H1 (cell line): ENCODE data around the gene NDUFS8. TPM values are rescaled to one million over a fixed set of nuclear protein-coding genes. Genes with fewer than 3 reads are reported as not detected.

Experiments used
- CTCF ChIA-PET: fragments of 300-600 bp; sonication (Branson Sonifier 250); formaldehyde crosslinking; loops from one replicate; lab custom pipeline; 2021; ENCODE audit not compliant: partially characterized antibody; lab: Charles Lee
- POLR2A ChIA-PET: fragments of 300-600 bp; sonication (Branson Sonifier 250); formaldehyde crosslinking; loops from one replicate; lab custom pipeline; 2021; ENCODE audit warnings: inconsistent platforms; ENCODE audit not compliant: partially characterized antibody; lab: Charles Lee
- DNase-seq, 2 experiments: peaks; one replicate each; pipeline versions ENCODE4 v3.0.0 to v3.0.0-alpha.2; 2010 to 2022; ENCODE audit warnings: low spot score in 2 of 2, low read depth in 1 of 2, mixed read lengths in 1 of 2
- FAIRE-seq: peaks from 2 replicates; lab custom pipeline; 2011; peaks lifted over from hg19 to GRCh38; lab: Jason Lieb, UNC
- H2AFZ ChIP-seq: 2 replicates; pipeline ENCODE4 v1.8.1; 2012; ENCODE audit warnings: low read length, inconsistent platforms
- H2AK5ac ChIP-seq: 2 replicates; pipeline ENCODE4 v1.6.1; 2013; ENCODE audit warnings: low read depth, low read length
- H2BK120ac ChIP-seq: replicated peaks from 2 replicates; pipeline ENCODE3; 2013; ENCODE audit warnings: low read depth, low read length, inconsistent platforms
- H2BK12ac ChIP-seq: 2 replicates; pipeline ENCODE4 v1.6.1; 2013; ENCODE audit warnings: low read depth, low read length
- H2BK15ac ChIP-seq: 2 replicates; pipeline ENCODE4 v1.6.1; 2013; ENCODE audit warnings: low read length
- H2BK20ac ChIP-seq: 2 replicates; pipeline ENCODE4 v1.6.1; 2013; ENCODE audit warnings: low read length
- H2BK5ac ChIP-seq: 2 replicates; pipeline ENCODE4 v1.6.1; 2013; ENCODE audit warnings: low read depth, low read length
- H3K14ac ChIP-seq: 2 replicates; pipeline ENCODE4 v1.6.1; 2013; ENCODE audit warnings: inconsistent platforms; ENCODE audit not compliant: insufficient read length
- H3K18ac ChIP-seq: 2 replicates; pipeline ENCODE4 v1.6.1; 2013; ENCODE audit warnings: low read length; ENCODE audit errors: extremely low read depth
- H3K23ac ChIP-seq: 2 replicates; pipeline ENCODE4 v1.6.1; 2013; ENCODE audit warnings: inconsistent platforms; ENCODE audit not compliant: insufficient read length
- H3K23me2 ChIP-seq: 2 replicates; pipeline ENCODE4 v1.6.1; 2013; ENCODE audit warnings: low read depth, low read length
- H3K27ac ChIP-seq: 2 replicates; pipeline ENCODE4 v1.6.1; 2011; ENCODE audit warnings: low read depth, low read length, inconsistent platforms
- H3K27me3 ChIP-seq, 4 experiments: replicated peaks in 1 of 4; 1 replicate in 1 of 4; 2 replicates in 3 of 4; pipeline versions ENCODE4 v1.6.1 to v1.8.1; 2011 to 2013; ENCODE audit warnings: low read length in 3 of 4, mild to moderate bottlenecking in 3 of 4, inconsistent platforms in 2 of 4, mixed read lengths in 2 of 4, moderate library complexity in 1 of 4; ENCODE audit not compliant: control insufficient read depth in 3 of 4, insufficient read depth in 3 of 4; ENCODE audit errors: extremely low read depth in 1 of 4
- H3K36me3 ChIP-seq, 4 experiments: 2 replicates each; pipeline versions ENCODE4 v1.6.1 to v1.8.1; 2011 to 2013; ENCODE audit warnings: mild to moderate bottlenecking in 4 of 4, low read length in 3 of 4, moderate library complexity in 2 of 4, control low read depth in 1 of 4, inconsistent platforms in 1 of 4; ENCODE audit not compliant: insufficient read depth in 4 of 4, control insufficient read depth in 2 of 4
- H3K4ac ChIP-seq: replicated peaks from 2 replicates; pipeline ENCODE3; 2013; ENCODE audit warnings: low read length, low read depth, mixed read lengths, inconsistent platforms; ENCODE audit not compliant: insufficient read length
- H3K4me1 ChIP-seq, 4 experiments: replicated peaks in 1 of 4; 1 replicate in 1 of 4; 2 replicates in 3 of 4; pipeline versions ENCODE4 v1.6.1 to v1.8.1; 2011 to 2013; ENCODE audit warnings: low read length in 3 of 4, inconsistent platforms in 2 of 4, mixed read lengths in 1 of 4; ENCODE audit not compliant: insufficient read depth in 4 of 4, control insufficient read depth in 3 of 4
- H3K4me2 ChIP-seq, 2 experiments: 2 replicates each; pipeline versions ENCODE4 v1.6.1 to v1.8.1; 2011 to 2013; ENCODE audit warnings: low read depth in 2 of 2, low read length in 2 of 2, control low read depth in 1 of 2, inconsistent platforms in 1 of 2, mild to moderate bottlenecking in 1 of 2; ENCODE audit not compliant: insufficient read depth in 1 of 2
- H3K4me3 ChIP-seq, 4 experiments: fragments of 200-600, 300-600 bp in 1 of 4; sonication (generic), shearing (Covaris generic), sonication (Bioruptor Twin) in 1 of 4; 2 replicates each; pipeline versions ENCODE4 v1.5.1 to v1.8.1; 2011 to 2016; ENCODE audit warnings: low read length in 4 of 4, low read depth in 3 of 4, control low read depth in 2 of 4, inconsistent platforms in 2 of 4, mild to moderate bottlenecking in 2 of 4, mixed read lengths in 1 of 4, moderate library complexity in 1 of 4; ENCODE audit not compliant: insufficient read depth in 2 of 4; ENCODE audit errors: extremely low read depth in 1 of 4
- H3K56ac ChIP-seq: replicated peaks from 2 replicates; pipeline ENCODE3; 2013; ENCODE audit warnings: low read depth, mild to moderate bottlenecking, mixed read lengths, low read length, inconsistent platforms; ENCODE audit not compliant: insufficient read length
- H3K79me1 ChIP-seq: 2 replicates; pipeline ENCODE4 v1.6.1; 2013; ENCODE audit warnings: low read depth, low read length, control low read depth
- H3K79me2 ChIP-seq, 2 experiments: 2 replicates each; pipeline versions ENCODE4 v1.6.1 to v1.8.1; 2012 to 2013; ENCODE audit warnings: low read length in 2 of 2, mild to moderate bottlenecking in 2 of 2, inconsistent platforms in 1 of 2; ENCODE audit not compliant: insufficient read depth in 2 of 2, control insufficient read depth in 1 of 2
- H3K9ac ChIP-seq, 4 experiments: replicated peaks in 1 of 4; 1 replicate in 1 of 4; 2 replicates in 3 of 4; pipeline versions ENCODE4 v1.6.1 to v1.8.1; 2011 to 2013; ENCODE audit warnings: low read depth in 3 of 4, low read length in 3 of 4, control low read depth in 2 of 4, mild to moderate bottlenecking in 2 of 4, moderate library complexity in 2 of 4, inconsistent platforms in 1 of 4; ENCODE audit errors: extremely low read depth in 1 of 4
- H3K9me3 ChIP-seq, 2 experiments: 2 replicates each; pipeline versions ENCODE4 v1.6.1 to v1.8.1; 2012 to 2013; ENCODE audit warnings: mild to moderate bottlenecking in 2 of 2, moderate library complexity in 2 of 2, control low read depth in 1 of 2, inconsistent platforms in 1 of 2, low read depth in 1 of 2, low read length in 1 of 2, mixed read lengths in 1 of 2; ENCODE audit not compliant: insufficient read depth in 2 of 2
- H4K20me1 ChIP-seq, 2 experiments: replicated peaks in 1 of 2; 2 replicates each; pipeline versions ENCODE3 to v1.8.1; 2011 to 2013; ENCODE audit warnings: inconsistent platforms in 2 of 2, low read length in 2 of 2, mild to moderate bottlenecking in 1 of 2; ENCODE audit not compliant: insufficient read depth in 2 of 2, control insufficient read depth in 1 of 2
- H4K5ac ChIP-seq: 2 replicates; pipeline ENCODE4 v1.6.1; 2013; ENCODE audit warnings: low read length, low read depth, mixed read lengths, inconsistent platforms; ENCODE audit not compliant: insufficient read length
- H4K8ac ChIP-seq: 2 replicates; pipeline ENCODE4 v1.8.0; 2013; ENCODE audit warnings: mild to moderate bottlenecking, moderate library complexity, low read length, inconsistent platforms; ENCODE audit not compliant: insufficient read depth; ENCODE audit errors: extremely low read depth
- H4K91ac ChIP-seq: replicated peaks from 2 replicates; pipeline ENCODE3; 2013; ENCODE audit warnings: low read length, mixed read lengths, inconsistent platforms; ENCODE audit not compliant: insufficient read length
- POLR2AphosphoS5 ChIP-seq: IDR thresholded peaks from 2 replicates; pipeline ENCODE4 v1.6.1; 2011; ENCODE audit warnings: low read depth, low read length
- RBBP5 ChIP-seq: IDR thresholded peaks from 2 replicates; pipeline ENCODE4 v1.7.1; 2012; ENCODE audit warnings: low read depth, mild to moderate bottlenecking, inconsistent platforms, low read length, moderate library complexity, borderline replicate concordance
- YY1 ChIP-seq: IDR thresholded peaks from 2 replicates; pipeline ENCODE4 v1.6.1; 2011; ENCODE audit warnings: low read depth, mild to moderate bottlenecking, low read length
- WGBS, 2 experiments: shearing (Covaris generic) in 1 of 2; methylation state at CpG; one replicate each; pipeline versions ENCODE4 v1.1.6 to v1.1.7; 2013 to 2015; ENCODE audit warnings: low lambda C conversion rate in 2 of 2, mixed read lengths in 2 of 2, inconsistent platforms in 1 of 2, low coverage in 1 of 2, missing lambda C conversion rate in 1 of 2; ENCODE audit not compliant: insufficient replicate concordance in 2 of 2, insufficient coverage in 1 of 2, insufficient read length in 1 of 2; ENCODE audit errors: extremely low coverage in 1 of 2, missing lambda C conversion rate in 1 of 2; 5-methylcytosine and 5-hydroxymethylcytosine counted together
- microRNA-seq, 2 experiments: library from miRNA; unstranded; fragments of <30 nt; microRNA quantifications; one replicate each; pipeline versions ENCODE4 to v1.2.0, GENCODE V29; 2016 to 2020; ENCODE audit warnings: borderline microRNAs expressed in 2 of 2, borderline number of aligned reads in 2 of 2, borderline replicate concordance in 1 of 2
- polyA plus RNA-seq, 7 experiments: library from polyadenylated mRNA; depleted of rRNA in 3 of 7; stranded (reverse) in 5 of 7; unstranded in 2 of 7; fragments of >200 nt in 5 of 7; fragments of 200-250 nt in 2 of 7; gene quantifications; 1 replicate in 5 of 7; 2 replicates in 1 of 7; 4 replicates in 1 of 7; pipeline versions ENCODE4 v1.2.1 to v1.2.3, GENCODE V29; 2011 to 2013; ENCODE audit warnings: missing spikeins in 2 of 7, mixed read lengths in 2 of 7
- small RNA-seq: library from polyadenylated mRNA; stranded (forward); fragments of <200 nt; extraction: miRNeasy Mini kit (QIAGEN cat#:217004); gene quantifications from one replicate; pipeline ENCODE3, GENCODE V24; 2013; ENCODE audit not compliant: insufficient read depth
- total RNA-seq: library from RNA; stranded (reverse); fragmentation: NEBNext Ultra II Directional; extraction: Animal tissue kit (Norgen Biotek cat#: 25700); gene quantifications from 2 replicates; pipeline ENCODE4 v1.2.1, GENCODE V29; 2021

Gene NDUFS8
- total and polyA plus RNA-seq, 2 of the 8 experiments (the other 6 are each of a cell fraction or from before 2014, with no cell fraction given): 182 to 291 TPM

GRCh38 chr11:68083517-68083916 lies 53.0 kb downstream of the NDUFS8 start:
- Histone ChIP-seq H2AK5ac (no peak overlapping the region), H3K27ac (no peak overlapping the region), H4K8ac (no peak overlapping the region), H2BK5ac (no peak overlapping the region), H3K18ac (no peak overlapping the region), H4K91ac (no peak overlapping the region), H3K4ac (no peak overlapping the region), H3K79me2 (peaks cover 4 to 66% of the 10 kb centered on the region in 2 experiments; a peak in 3 of 4 replicates)
- 88% methylated on average over 3 of the region's 3 CpGs; no CpG with 5 or more reads in 1 of the 2 experiments for WGBS, 2 experiments
- TF ChIP-seq POLR2AphosphoS5 (no peak), YY1 (no peak), RBBP5 (no peak)
- TF ChIP-seq, all 59 proteins: peak for 0
- Histone ChIP-seq H3K9me3 (no peaks in the 10 kb centered on the region), H4K20me1 (peaks cover 3 to 6% of the 10 kb centered on the region in 2 experiments), H3K14ac (no peak overlapping the region), H3K9ac (no peak overlapping the region), H2BK15ac (no peak overlapping the region), H3K36me3 (peaks cover 2 to 34% (median 16%) of the 10 kb centered on the region in 4 experiments; a peak in 7 of 8 replicates), H3K4me2 (no peak overlapping the region), H3K23me2 (no peaks in the 10 kb centered on the region), H2BK12ac (no peak overlapping the region), H2AFZ (no peak overlapping the region), H2BK120ac (no peak overlapping the region), H3K4me1 (no peaks in the 10 kb centered on the region), H3K27me3 (no peaks in the 10 kb centered on the region), H3K56ac (no peak overlapping the region), H2BK20ac (no peak overlapping the region), H3K4me3 (no peak overlapping the region), H3K23ac (no peak overlapping the region), H4K5ac (no peak overlapping the region), H3K79me1 (peaks cover 14% of the 10 kb centered on the region)
- POLR2A ChIA-PET: interaction anchor here (3.4 kb wide), 1 partner anchor 12 kb away, joined by 12 read pairs; no protein-coding TSS in a partner anchor
- FAIRE-seq (no peak), DNase-seq (no peak)
- CTCF ChIA-PET: no interaction called here

Small RNA genes lying within 50 kb of the gene (microRNA-seq; reads per million reads assigned to microRNA genes)
- gene MIR4691: 0 to 0.20 reads per million in 2 experiments
- 0 reads per million in 2 experiments for gene MIR6753
- gene MIR7113: 0.20 to 0.23 reads per million in 2 experiments

Small RNA genes lying within 50 kb of the gene (small RNA-seq; reads per million reads assigned to genes)
- not detected for gene MIR6753

Other genes with a start within 250 kb of the NDUFS8 start
- gene UNC93B1, start 26.6 kb upstream of the NDUFS8 start, total RNA-seq: 18.9 and 19.2 TPM in 2 replicates
- gene UNC93B1, start 26.6 kb upstream of the NDUFS8 start, polyA plus RNA-seq (2011; rRNA removed): 34.3 and 40.8 TPM in 2 replicates
- 0.27 and 0.32 TPM in 2 replicates for gene ALDH3B1, start 20.4 kb upstream of the NDUFS8 start, total RNA-seq
- gene ALDH3B1, start 20.4 kb upstream of the NDUFS8 start, polyA plus RNA-seq (2011; rRNA removed): 0.47 TPM in 2 replicates
- gene TCIRG1, start 8.3 kb downstream of the NDUFS8 start, total RNA-seq: 25.3 and 25.7 TPM in 2 replicates
- gene TCIRG1, start 8.3 kb downstream of the NDUFS8 start, polyA plus RNA-seq (2011; rRNA removed): 39.6 and 50.2 TPM in 2 replicates
- gene CHKA, start 90.7 kb downstream of the NDUFS8 start, total RNA-seq: 86.6 and 88.6 TPM in 2 replicates
- gene CHKA, start 90.7 kb downstream of the NDUFS8 start, polyA plus RNA-seq (2011; rRNA removed): 56.1 and 61.2 TPM in 2 replicates
- gene KMT5B, start 182.6 kb downstream of the NDUFS8 start, total RNA-seq: 37.5 and 40.8 TPM in 2 replicates
- gene KMT5B, start 182.6 kb downstream of the NDUFS8 start, polyA plus RNA-seq (2011; rRNA removed): 8.5 and 11.0 TPM in 2 replicates
- gene C11orf24, start 241.3 kb downstream of the NDUFS8 start, total RNA-seq: 45.3 and 45.4 TPM in 2 replicates
- gene C11orf24, start 241.3 kb downstream of the NDUFS8 start, polyA plus RNA-seq (2011; rRNA removed): 51.7 and 63.5 TPM in 2 replicates